Measurements from ENCODE around the gene TOM1L2.

DNA sequence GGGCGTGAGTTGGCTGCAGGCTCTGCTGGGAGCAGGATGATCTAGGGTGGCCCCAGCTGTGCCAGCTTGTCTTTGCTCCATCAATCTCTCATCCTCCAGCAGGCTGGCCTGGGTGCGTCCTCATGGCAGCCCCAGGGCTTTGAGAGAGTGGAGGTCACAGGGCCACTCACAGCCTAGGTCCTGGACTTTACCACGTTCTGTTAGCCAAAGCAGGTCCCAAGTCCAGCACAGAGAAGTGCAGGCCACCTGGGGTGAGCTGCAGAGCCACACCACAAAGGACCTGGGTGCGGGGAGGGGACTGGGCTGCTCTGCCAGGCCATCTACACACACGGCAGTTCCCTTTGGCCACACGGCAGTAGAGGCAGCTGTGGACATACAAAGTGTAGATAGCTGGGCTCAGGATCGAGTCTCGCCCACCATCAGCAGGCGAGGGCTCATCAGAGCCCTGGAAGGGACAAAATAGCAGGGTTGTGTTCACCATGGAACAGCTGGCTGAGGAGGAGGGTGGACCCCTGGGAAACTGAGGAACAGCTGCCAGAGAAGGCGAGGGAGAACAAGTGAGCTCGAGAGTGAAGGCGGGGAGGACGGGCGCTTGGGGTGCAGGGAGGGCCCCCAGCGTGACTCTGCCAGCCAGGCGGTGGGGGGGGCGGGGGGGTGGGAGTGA, 165.5 kb downstream of the TOM1L2 start:
- TF ChIP-seq EZH2 (IDR thresholded peaks at IDR 0.05): no peak
- TF ChIP-seq POLR2A (IDR thresholded peaks at IDR 0.05; ENCODE audit: borderline replicate concordance, extremely low read depth, insufficient read depth, insufficient read length): no peak
- TF ChIP-seq CTCF (IDR thresholded peaks at IDR 0.05 in 2 of 3, conservative IDR thresholded peaks at IDR 0.05 in 1 of 3; ENCODE audit: borderline replicate concordance in 1 of 3, insufficient read depth in 1 of 3, low read depth in 2 of 3, low read length in 2 of 3): no peak
- no peak for TF ChIP-seq POLR2AphosphoS5 (IDR thresholded peaks at IDR 0.05; ENCODE audit: low read depth, low read length)
- no peak for TF ChIP-seq JUND (IDR thresholded peaks at IDR 0.05)
- TF ChIP-seq TCF7L2 (IDR thresholded peaks at IDR 0.05; ENCODE audit: borderline replicate concordance, extremely low read depth, insufficient read depth, insufficient read length): no peak
- TF ChIP-seq SIN3A (IDR thresholded peaks at IDR 0.05; ENCODE audit: low read depth): no peak
- no peak for TF ChIP-seq ZNF274 (IDR thresholded peaks at IDR 0.05; ENCODE audit: low read depth, low read length)
